Right atrium auricular region (tissue), 2 donors: ENCODE results near the gene ERCC2. TPM values are rescaled to one million over a fixed set of nuclear protein-coding genes. Genes with fewer than 3 reads are reported as not detected.

Experiments
- DNase-seq: peaks from one replicate; pipeline ENCODE4 v3.0.0-alpha.2; 2019; ENCODE audit warnings: low spot score
- H3K27ac ChIP-seq, 2 donors: fragments of 200-600 bp; sonication (generic); 1 replicate in 1 of 2; 2 replicates in 1 of 2; pipeline ENCODE4 v1.5.1; 2016 to 2019
- H3K27me3 ChIP-seq, 2 donors: fragments of 200-600 bp; sonication (generic); one replicate each; pipeline versions ENCODE4 v1.5.1 to v1.6.0; 2017 to 2019
- H3K36me3 ChIP-seq: fragments of 200-600 bp; sonication (generic); one replicate; pipeline ENCODE4 v1.5.1; 2016
- H3K4me1 ChIP-seq, 2 donors: fragments of 200-600 bp; sonication (generic); one replicate each; pipeline versions ENCODE4 v1.5.1 to v1.6.0; 2017 to 2019
- H3K4me3 ChIP-seq, 2 donors: fragments of 200-600 bp; sonication (generic); 1 replicate in 1 of 2; 2 replicates in 1 of 2; pipeline ENCODE4 v1.5.1; 2017 to 2019; ENCODE audit warnings: mild to moderate bottlenecking in 1 of 2, moderate library complexity in 1 of 2
- H3K9me3 ChIP-seq, 2 donors: fragments of 200-600 bp; sonication (generic); one replicate each; pipeline ENCODE4 v1.5.1; 2019
- total RNA-seq, 2 donors: library from RNA; depleted of rRNA; stranded (reverse); fragments of >200 nt; gene quantifications; one replicate each; pipeline ENCODE4 v1.1.0, GENCODE V29; 2016
- TF ChIP-seq, protein P1 (sequence below), 2 donors: fragments of 200-600 bp; sonication (generic); IDR thresholded peaks; one replicate each; pipeline ENCODE4 v1.5.1; 2019; ENCODE audit warnings: antibody characterized with exemption in 2 of 2

Gene ERCC2
- total RNA-seq, 2 donors from 2014 or later = 8.6 to 11.2 TPM

DNA sequence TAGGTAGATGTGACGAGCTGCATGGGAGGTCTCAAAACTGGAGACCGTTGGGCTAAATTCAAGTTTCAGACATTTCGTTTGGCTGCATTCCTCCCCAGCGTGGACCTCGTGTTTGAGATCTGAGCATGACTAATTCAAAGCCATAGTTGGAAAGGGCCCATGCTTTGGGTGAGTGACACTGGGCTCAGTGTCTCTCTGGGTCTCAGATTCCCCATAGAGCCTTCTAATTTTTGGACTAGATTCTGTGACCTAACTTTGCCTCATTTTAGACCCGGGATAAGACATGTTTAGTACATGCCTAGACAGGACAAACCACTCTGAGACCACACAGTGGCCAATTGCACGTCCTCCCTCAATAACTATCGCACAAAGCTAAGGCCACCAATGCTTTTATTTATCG, 64.3 kb downstream of the ERCC2 start:
- no peak overlapping the region for H3K4me3 ChIP-seq
- no peaks in the 10 kb centered on the region for H3K9me3 ChIP-seq
- TF ChIP-seq, protein P1, sequence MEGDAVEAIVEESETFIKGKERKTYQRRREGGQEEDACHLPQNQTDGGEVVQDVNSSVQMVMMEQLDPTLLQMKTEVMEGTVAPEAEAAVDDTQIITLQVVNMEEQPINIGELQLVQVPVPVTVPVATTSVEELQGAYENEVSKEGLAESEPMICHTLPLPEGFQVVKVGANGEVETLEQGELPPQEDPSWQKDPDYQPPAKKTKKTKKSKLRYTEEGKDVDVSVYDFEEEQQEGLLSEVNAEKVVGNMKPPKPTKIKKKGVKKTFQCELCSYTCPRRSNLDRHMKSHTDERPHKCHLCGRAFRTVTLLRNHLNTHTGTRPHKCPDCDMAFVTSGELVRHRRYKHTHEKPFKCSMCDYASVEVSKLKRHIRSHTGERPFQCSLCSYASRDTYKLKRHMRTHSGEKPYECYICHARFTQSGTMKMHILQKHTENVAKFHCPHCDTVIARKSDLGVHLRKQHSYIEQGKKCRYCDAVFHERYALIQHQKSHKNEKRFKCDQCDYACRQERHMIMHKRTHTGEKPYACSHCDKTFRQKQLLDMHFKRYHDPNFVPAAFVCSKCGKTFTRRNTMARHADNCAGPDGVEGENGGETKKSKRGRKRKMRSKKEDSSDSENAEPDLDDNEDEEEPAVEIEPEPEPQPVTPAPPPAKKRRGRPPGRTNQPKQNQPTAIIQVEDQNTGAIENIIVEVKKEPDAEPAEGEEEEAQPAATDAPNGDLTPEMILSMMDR (IDR thresholded peaks at IDR 0.05) = no peak
- H3K27ac ChIP-seq = no peak overlapping the region
- H3K27me3 ChIP-seq = no peaks in the 10 kb centered on the region
- no peaks in the 10 kb centered on the region for H3K4me1 ChIP-seq
- DNase-seq = no peak
- peaks cover 35% of the 10 kb centered on the region for H3K36me3 ChIP-seq

DNA sequence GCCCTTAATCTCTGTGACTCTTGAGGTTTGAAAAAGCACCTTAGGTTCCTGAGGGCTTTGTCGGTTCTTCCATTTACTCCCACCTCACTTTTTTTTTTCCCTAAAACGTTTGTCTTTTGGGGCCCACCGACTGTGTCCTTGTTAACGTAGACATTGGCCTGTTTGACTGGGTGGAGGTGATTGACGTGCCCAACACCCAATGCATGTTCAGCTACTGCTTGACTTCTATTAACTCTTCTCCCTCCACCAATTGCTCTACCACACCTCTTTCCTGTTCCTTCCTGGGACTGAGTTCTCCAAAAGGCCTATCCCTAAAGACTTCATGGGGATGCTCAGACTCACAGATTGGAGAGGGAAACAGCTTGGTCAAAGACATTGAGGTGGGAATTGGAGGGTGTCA, 65.0 kb downstream of the ERCC2 start:
- no peaks in the 10 kb centered on the region for H3K27me3 ChIP-seq
- H3K27ac ChIP-seq = no peak overlapping the region
- no peaks in the 10 kb centered on the region for H3K4me1 ChIP-seq
- no peak for DNase-seq
- H3K9me3 ChIP-seq = no peaks in the 10 kb centered on the region
- peaks cover 34% of the 10 kb centered on the region for H3K36me3 ChIP-seq
- TF ChIP-seq, protein P1 (IDR thresholded peaks at IDR 0.05) = no peak
- no peak overlapping the region for H3K4me3 ChIP-seq

DNA sequence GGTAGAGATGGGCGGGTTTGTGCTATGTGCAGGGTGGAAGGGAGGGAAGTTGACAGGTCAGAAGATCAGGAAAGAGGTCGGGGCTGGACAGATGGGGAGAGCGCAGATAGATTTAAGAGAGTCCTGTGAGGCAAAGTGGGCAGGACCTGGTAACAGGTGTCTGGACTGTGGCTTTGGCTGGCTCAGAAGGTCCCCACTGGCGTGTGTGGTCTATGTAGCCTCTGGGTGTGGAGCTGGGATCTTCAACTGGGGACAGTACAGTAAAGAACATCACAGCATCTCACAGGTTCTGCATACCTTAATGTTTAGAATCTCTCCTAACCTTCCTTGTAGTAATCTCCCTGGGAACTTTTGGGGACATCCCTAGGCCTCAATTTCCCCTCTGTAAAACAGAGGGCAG, 65.4 kb downstream of the ERCC2 start:
- Histone ChIP-seq H3K27ac (no peak overlapping the region), H3K4me3 (no peak overlapping the region), H3K36me3 (peaks cover 34% of the 10 kb centered on the region), H3K4me1 (no peaks in the 10 kb centered on the region), H3K9me3 (no peaks in the 10 kb centered on the region), H3K27me3 (no peaks in the 10 kb centered on the region)
- TF ChIP-seq, protein P1 (IDR thresholded peaks at IDR 0.05) = no peak
- DNase-seq = no peak

DNA sequence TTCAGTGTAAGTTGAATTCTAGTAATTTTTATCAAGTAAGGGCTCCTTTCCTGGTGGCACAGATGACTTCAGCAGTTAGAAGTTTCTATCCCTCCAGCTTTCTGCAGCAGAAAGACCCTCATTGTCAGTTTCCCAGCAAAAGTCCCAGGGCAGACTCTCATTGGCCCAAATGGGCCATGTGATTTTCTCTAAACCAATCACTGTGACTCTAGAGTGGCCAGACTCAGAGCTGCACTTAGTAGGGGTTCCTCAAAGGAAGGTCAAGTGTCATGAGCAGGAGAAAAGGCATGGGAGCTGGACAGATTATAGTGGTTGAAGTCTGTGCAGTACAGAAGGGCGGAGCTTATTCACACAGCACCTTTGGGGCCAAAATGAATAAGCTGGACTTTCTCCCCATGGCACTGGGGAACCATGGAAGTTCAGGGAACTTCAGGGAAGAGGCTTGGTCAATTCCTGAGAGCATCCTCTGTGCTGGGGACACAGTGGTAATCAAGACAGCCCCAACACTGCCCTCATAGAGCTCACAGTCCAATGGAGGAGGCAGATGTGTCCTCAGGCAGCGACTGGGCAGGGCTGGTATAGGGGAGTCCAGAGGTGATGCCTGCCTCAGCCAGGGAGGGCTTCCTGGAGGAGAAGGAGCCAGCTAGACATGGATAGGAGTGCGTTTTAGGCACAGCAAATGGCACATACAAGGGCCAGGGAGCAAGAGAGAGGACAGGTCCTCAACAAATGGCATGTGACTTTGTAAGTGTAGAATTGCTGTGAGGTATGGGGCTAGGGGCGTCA, 66.0 kb downstream of the ERCC2 start:
- no peak overlapping the region for H3K4me3 ChIP-seq
- no peaks in the 10 kb centered on the region for H3K27me3 ChIP-seq
- no peaks in the 10 kb centered on the region for H3K4me1 ChIP-seq
- H3K9me3 ChIP-seq = no peaks in the 10 kb centered on the region
- H3K36me3 ChIP-seq = peaks cover 36% of the 10 kb centered on the region
- no peak overlapping the region for H3K27ac ChIP-seq
- no peak for DNase-seq
- TF ChIP-seq, protein P1 (IDR thresholded peaks at IDR 0.05) = no peak

DNA sequence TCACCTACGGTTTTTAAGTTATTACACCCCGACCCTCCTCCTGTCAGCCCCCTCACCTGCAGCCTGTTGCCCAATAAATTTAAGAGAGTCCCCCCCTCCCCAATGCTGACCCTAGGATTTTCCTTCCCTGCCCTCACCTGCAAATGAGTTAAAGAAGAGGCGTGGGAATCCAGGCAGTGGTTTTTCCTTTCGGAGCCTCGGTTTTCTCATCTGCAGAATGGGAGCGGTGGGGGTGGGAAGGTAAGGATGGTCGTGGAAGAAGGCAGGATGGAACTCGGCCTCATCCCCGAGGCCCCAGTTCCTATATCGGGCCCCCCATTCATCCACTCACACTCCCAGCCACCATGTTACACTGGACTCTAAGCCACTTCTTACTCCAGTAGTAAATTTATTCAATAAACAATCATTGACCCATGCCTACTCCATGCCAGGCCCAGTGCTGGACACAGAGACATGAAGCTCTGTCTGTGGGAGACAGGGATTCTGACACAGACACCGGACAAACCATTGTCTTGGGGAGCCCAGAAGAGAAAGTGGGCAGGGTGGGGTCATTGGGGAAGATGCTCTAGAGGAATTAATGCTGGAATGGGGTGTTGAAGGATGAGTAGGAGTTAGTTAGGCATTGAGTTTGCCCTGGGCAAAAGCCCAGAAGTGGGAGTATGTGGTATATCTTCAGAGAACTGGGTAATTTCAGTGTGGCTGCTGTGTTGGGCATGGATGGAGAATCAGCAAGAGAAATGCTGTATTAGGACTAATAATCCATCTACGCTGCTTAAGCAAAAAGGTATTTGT, 66.9 kb downstream of the ERCC2 start:
- Histone ChIP-seq H3K27me3 (no peaks in the 10 kb centered on the region), H3K4me1 (no peaks in the 10 kb centered on the region), H3K27ac (no peak overlapping the region), H3K9me3 (no peaks in the 10 kb centered on the region), H3K36me3 (peaks cover 31% of the 10 kb centered on the region), H3K4me3 (no peak overlapping the region)
- TF ChIP-seq, protein P1 (IDR thresholded peaks at IDR 0.05) = no peak
- DNase-seq = no peak
